ENCODE measurements around the gene ERFL.

The ERFL gene

GRCh38 chr19:41920882-41921576 lies 7.2 kb downstream of the ERFL start:
- DNase-seq (ENCODE audit: low spot score), result no peak
- TF ChIP-seq CTCF (IDR thresholded peaks at IDR 0.05; ENCODE audit: extremely low read depth, missing control alignments), result no peak

GRCh38 chr19:41919948-41920712 lies 8.1 kb downstream of the ERFL start:
- no peak for DNase-seq (ENCODE audit: low spot score)
- no peak for TF ChIP-seq CTCF (IDR thresholded peaks at IDR 0.05; ENCODE audit: extremely low read depth, missing control alignments)

- no peak for TF ChIP-seq CTCF (IDR thresholded peaks at IDR 0.05; ENCODE audit: extremely low read depth, missing control alignments)
- DNase-seq (ENCODE audit: low spot score), result no peak
Observed at GRCh38 chr19:41918653-41919244, 9.5 kb downstream of the ERFL start.

- no peak for TF ChIP-seq CTCF (IDR thresholded peaks at IDR 0.05; ENCODE audit: extremely low read depth, missing control alignments)
- DNase-seq (ENCODE audit: low spot score), result no peak
Observed at GRCh38 chr19:41918095-41918494, 10.2 kb downstream of the ERFL start.

GRCh38 chr19:41917676-41918075 lies 10.6 kb downstream of the ERFL start:
- no peak for TF ChIP-seq CTCF (IDR thresholded peaks at IDR 0.05; ENCODE audit: extremely low read depth, missing control alignments)
- no peak for DNase-seq (ENCODE audit: low spot score)

- TF ChIP-seq CTCF (IDR thresholded peaks at IDR 0.05; ENCODE audit: extremely low read depth, missing control alignments), result no peak
Observed at GRCh38 chr19:41915776-41916414, 12.4 kb downstream of the ERFL start.

More at GRCh38 chr19:41915776-41916414, 12.4 kb downstream of the ERFL start:
- DNase-seq (ENCODE audit: low spot score), result no peak

Data from GM20000 (cell line).